Duodenal mucosa (tissue), 2 donors: ENCODE data around the gene BCAS3.

Experiments used
- H3K27ac ChIP-seq: one replicate; pipeline ENCODE4 v1.7.0; 2013; ENCODE audit warnings: low read depth, low read length
- H3K27me3 ChIP-seq, 2 donors: one replicate each; pipeline ENCODE4 v1.7.0; 2013; ENCODE audit warnings: low read length in 2 of 2, control low read depth in 1 of 2; ENCODE audit not compliant: insufficient read depth in 2 of 2, control insufficient read depth in 1 of 2
- H3K36me3 ChIP-seq, 2 donors: one replicate each; pipeline ENCODE4 v1.7.0; 2013; ENCODE audit warnings: low read length in 2 of 2, control low read depth in 1 of 2; ENCODE audit not compliant: insufficient read depth in 2 of 2, control insufficient read depth in 1 of 2
- H3K4me1 ChIP-seq, 2 donors: one replicate each; pipeline ENCODE4 v1.7.0; 2013; ENCODE audit warnings: low read length in 2 of 2, control low read depth in 1 of 2; ENCODE audit not compliant: insufficient read depth in 2 of 2, control insufficient read depth in 1 of 2
- H3K4me3 ChIP-seq, 2 donors: one replicate each; pipeline ENCODE4 v1.7.0; 2013; ENCODE audit warnings: low read length in 2 of 2, low read depth in 1 of 2
- H3K9ac ChIP-seq, 2 donors: one replicate each; pipeline ENCODE4 v1.7.0; 2013; ENCODE audit warnings: low read length in 2 of 2, low read depth in 1 of 2
- H3K9me3 ChIP-seq, 2 donors: one replicate each; pipeline ENCODE4 v1.7.0; 2013; ENCODE audit warnings: low read length in 2 of 2, control low read depth in 1 of 2; ENCODE audit not compliant: control insufficient read depth in 1 of 2

The BCAS3 gene

DNA sequence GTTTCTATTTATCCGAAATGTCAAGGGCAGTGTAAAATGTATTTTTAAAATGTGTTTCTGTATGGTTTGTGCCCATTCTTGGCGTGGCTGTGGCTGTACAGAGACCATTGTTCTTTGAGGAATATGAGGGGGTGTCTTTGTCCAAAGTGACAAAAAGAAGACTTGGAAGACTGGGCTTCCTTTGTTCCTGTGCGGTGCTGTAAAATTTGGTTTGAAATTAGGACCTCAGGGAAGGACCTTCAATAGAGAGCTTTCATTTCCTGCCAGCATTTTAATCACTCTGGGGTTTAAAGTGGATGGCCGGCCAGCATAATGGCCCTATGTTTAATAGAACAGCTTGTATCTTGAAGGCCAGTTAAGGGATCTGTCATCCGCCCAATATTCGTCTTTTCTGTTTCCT, 531.9 kb downstream of the BCAS3 start:
- no peaks in the 10 kb centered on the region for H3K9me3 ChIP-seq
- no peaks in the 10 kb centered on the region for H3K27me3 ChIP-seq
- H3K9ac ChIP-seq: no peak overlapping the region
- H3K4me3 ChIP-seq: no peak overlapping the region
- H3K4me1 ChIP-seq: peaks cover 0 to 9% of the 10 kb centered on the region in 2 donors
- no peak overlapping the region for H3K27ac ChIP-seq
- no peaks in the 10 kb centered on the region for H3K36me3 ChIP-seq

DNA sequence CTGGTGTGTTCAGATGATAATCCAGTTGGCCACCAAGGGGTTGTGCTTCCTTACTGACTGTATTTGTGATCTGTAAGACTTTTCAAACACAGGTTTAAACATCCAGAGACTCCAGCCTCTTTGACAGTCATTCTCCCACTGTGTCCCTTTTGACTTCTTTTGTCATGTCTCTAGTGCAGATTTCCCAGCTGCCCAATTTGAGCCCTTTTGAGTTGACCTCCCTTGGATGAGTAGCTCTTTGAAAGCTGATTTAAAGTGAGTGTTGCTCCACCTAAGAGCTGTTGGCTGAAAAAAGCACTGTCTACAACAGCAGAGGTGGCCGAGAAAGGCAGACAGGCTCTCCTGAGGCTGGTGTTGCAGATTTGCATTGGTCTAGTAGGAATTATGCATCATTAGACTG, 533.6 kb downstream of the BCAS3 start:
- Histone ChIP-seq H3K4me3 (no peak overlapping the region), H3K9me3 (no peaks in the 10 kb centered on the region), H3K27ac (no peak overlapping the region)

DNA sequence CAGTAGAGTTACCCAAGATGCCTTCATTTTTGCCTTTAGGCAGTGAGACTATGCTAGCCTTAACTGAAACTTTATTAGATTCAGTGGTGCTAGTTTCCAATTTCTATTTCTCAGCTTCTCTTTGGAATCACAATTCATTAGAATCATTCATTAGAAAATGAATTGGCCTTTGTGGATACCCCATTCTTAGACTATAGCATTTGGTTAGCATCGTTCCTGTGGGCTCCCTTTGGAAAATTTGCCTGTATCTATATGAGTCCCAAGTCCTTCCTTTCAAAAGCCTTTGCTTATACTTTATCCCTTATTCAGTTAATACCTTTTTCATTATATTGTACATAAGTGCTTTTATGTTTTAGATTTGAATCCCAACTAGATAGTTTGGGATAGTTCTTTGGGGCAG, 535.0 kb downstream of the BCAS3 start:
- H3K36me3 ChIP-seq: no peaks in the 10 kb centered on the region
- H3K27me3 ChIP-seq: no peaks in the 10 kb centered on the region
- H3K9ac ChIP-seq: no peak overlapping the region
- H3K27ac ChIP-seq: no peak overlapping the region
- no peaks in the 10 kb centered on the region for H3K9me3 ChIP-seq
- no peak overlapping the region for H3K4me3 ChIP-seq
- H3K4me1 ChIP-seq: peaks cover 0 to 9% of the 10 kb centered on the region in 2 donors

More for the DNA sequence above, 533.6 kb downstream of the BCAS3 start:
- H3K9ac ChIP-seq: no peak overlapping the region
- H3K36me3 ChIP-seq: no peaks in the 10 kb centered on the region
- peaks cover 0 to 9% of the 10 kb centered on the region in 2 donors for H3K4me1 ChIP-seq
- H3K27me3 ChIP-seq: no peaks in the 10 kb centered on the region

DNA sequence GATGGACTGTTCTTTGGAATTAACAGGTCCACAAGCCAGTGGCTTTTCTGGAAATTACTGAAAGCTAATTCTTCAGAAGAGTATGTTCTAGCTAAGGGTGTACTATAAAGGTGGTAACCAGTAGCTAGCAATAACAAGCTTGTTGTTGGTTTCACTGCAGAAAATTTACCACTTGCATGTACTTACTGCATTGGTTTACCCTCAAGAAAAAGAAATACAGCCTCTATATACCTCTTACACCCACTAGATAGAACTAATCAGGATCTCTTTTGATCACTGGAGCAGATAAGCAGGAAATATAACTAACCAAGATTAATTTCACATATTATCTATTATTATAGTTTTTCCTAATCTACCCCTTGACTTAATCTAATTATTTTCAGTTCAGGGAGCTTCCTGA, 537.1 kb downstream of the BCAS3 start:
- Histone ChIP-seq H3K4me3 (no peak overlapping the region), H3K36me3 (no peaks in the 10 kb centered on the region), H3K27ac (no peak overlapping the region), H3K27me3 (no peaks in the 10 kb centered on the region), H3K4me1 (peaks cover 0 to 7% of the 10 kb centered on the region in 2 donors), H3K9me3 (no peaks in the 10 kb centered on the region), H3K9ac (no peak overlapping the region)

DNA sequence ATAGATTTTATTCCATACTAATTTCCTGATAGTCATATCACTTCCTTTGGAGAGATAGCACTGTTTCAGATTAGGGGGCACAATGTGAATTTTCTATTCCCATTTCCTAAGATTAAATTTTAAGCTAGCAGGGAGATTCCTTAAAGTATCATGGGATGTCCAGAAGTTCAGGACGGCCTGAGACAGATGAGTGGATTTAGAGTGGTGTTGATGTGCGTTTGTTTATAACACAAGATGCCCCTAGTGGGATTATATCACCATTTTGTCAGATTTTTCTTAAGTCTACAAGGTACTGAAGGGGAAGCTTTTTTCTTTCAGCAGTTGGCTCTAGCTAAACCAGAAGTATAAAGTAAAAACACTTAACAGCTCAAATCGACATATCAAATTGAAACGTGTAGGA, 538.4 kb downstream of the BCAS3 start:
- no peak overlapping the region for H3K9ac ChIP-seq
- no peaks in the 10 kb centered on the region for H3K9me3 ChIP-seq
- no peaks in the 10 kb centered on the region for H3K27me3 ChIP-seq
- H3K36me3 ChIP-seq: no peaks in the 10 kb centered on the region
- H3K4me1 ChIP-seq: peaks cover 0 to 9% of the 10 kb centered on the region in 2 donors
- no peak overlapping the region for H3K27ac ChIP-seq
- H3K4me3 ChIP-seq: no peak overlapping the region

DNA sequence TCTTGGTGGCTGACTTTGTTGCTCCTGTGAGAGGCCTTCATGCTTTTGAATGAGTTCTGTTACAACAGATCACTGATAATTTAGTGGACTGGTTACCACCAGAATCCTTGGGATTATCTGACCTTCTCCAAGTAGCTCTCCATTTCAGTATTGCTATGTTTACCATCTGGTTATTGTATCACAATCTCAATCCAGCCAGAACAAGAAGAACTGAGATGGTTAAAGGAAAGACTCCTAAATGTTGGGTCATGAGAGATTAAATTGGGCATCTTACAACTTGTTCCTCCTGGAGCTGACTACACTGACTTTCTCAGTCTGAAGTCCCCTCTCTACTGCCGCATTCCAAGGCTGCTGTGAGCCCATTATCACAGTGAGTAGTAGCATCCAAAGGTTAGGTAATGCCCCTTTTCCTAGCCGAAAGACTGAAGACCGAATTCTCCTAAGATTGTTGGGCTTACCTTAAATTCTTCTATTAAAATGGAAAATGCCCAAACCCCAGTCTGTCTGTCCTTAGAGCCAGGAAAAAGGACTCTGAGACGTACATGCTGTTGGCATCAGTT, 540.3 kb downstream of the BCAS3 start:
- Histone ChIP-seq H3K9me3 (no peaks in the 10 kb centered on the region), H3K9ac (no peak overlapping the region), H3K4me3 (no peak overlapping the region), H3K4me1 (peaks cover 5 to 13% of the 10 kb centered on the region in 2 donors), H3K36me3 (no peaks in the 10 kb centered on the region), H3K27ac (peak overlapping the region; percentile 25), H3K27me3 (no peaks in the 10 kb centered on the region)

DNA sequence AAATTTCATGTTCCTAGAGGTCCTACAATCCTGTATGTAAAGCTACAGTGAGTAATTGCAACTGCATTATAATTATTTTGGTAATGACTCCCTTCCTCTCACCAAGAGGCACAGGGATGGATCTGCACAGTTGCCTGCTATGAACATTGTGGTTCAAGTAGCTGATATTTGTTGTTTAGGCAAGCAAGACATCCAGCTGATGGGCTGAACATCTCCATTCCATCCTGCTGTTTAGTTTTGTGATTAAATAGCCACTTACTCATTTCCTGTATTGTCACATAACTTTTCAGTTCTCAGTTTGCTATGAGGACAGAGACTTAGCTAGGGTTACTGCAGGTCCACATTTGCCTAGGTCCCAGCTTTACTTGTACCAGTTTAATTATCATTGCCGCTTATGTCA, 540.8 kb downstream of the BCAS3 start:
- Histone ChIP-seq H3K36me3 (no peaks in the 10 kb centered on the region), H3K9me3 (no peaks in the 10 kb centered on the region), H3K27me3 (no peaks in the 10 kb centered on the region), H3K27ac (peak overlapping the region; percentile 15), H3K4me1 (peaks cover 5 to 13% of the 10 kb centered on the region in 2 donors), H3K4me3 (no peak overlapping the region), H3K9ac (no peak overlapping the region)

DNA sequence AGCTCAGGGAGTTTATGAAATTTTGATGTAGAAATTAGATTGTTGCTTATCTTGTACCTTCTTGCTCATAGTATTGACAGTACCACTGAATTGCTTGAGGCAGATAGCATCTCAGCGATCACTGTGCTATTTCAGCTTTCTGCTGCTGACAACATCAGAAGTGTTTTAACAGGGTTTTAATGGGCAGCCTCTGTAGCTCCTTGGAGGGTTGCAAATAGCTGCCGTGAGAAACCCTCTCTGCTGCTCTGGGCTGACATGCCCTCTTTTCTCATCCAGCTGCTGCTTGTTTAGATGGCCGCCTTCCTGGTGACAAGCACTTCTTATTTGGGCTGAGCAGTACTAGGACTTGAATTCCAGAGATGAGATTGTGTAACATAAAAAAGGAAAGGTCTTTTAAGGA, 541.8 kb downstream of the BCAS3 start:
- Histone ChIP-seq H3K4me1 (peaks cover 5 to 13% of the 10 kb centered on the region in 2 donors), H3K4me3 (no peak overlapping the region), H3K36me3 (no peaks in the 10 kb centered on the region), H3K27ac (peak overlapping the region; percentile 13), H3K9me3 (no peaks in the 10 kb centered on the region), H3K9ac (no peak overlapping the region), H3K27me3 (no peaks in the 10 kb centered on the region)

DNA sequence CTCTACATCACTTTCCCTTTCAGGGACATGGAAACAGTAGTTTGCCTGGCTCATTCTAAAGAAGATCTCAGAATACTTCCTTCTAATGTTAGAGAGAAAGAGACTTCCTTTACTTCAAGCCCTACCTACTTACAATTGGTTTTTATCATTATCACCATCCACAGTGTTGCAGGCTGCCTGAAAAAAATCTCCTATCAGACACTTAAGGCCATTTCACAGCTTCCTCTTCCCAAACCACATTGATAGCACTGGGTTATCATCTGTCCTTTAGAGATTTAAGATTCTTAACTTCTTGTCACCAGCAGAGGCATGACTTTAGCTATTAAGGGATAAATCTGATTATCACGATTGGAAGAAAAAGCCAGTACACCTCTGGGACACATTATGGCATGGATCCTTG, 543.5 kb downstream of the BCAS3 start:
- no peaks in the 10 kb centered on the region for H3K9me3 ChIP-seq
- peaks cover 5 to 13% of the 10 kb centered on the region in 2 donors for H3K4me1 ChIP-seq
- H3K27me3 ChIP-seq: no peaks in the 10 kb centered on the region
- H3K9ac ChIP-seq: no peak overlapping the region
- no peak overlapping the region for H3K4me3 ChIP-seq
- no peaks in the 10 kb centered on the region for H3K36me3 ChIP-seq
- H3K27ac ChIP-seq: no peak overlapping the region

DNA sequence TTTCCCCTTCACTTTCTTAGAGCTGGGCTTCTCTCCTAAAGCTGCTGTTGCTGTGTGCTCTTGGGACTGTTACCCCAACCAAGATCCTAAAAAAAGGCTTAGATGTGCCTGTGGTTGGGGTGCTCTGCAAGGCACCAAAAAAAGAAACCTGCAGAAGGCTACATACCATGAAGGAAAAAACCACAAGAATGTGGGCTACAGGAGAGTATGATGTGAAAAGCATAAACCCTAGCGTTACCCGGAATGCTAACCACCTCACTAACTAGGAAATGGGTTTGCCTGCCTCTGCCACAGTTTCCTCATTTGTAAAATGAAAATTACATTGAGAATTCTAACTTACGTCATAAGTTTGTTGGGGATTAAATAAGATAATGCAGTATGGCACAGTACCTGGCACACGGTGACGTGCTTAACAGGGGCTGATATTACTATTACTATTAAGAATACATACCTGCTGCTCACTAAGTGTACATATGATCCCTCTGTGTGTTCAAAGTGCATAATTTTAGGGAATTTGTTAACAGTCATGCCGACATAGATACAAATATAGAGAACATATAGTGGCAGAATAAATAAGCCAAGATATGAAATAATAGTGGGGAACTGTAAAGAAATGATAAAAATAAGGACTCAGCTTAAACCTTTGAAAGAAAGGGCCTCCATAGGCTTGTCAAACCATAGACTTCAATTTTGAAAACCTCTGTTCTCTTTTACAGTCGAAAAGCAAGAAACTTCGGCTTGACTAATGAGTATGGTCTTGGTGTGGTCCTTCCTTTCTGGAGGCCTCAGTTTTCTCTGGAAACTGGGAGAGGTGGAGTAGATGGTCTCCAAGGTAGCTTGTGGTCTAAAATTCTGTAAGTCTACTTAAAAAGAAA, 544.2 kb downstream of the BCAS3 start:
- Histone ChIP-seq H3K4me1 (peaks cover 5 to 13% of the 10 kb centered on the region in 2 donors), H3K27me3 (no peaks in the 10 kb centered on the region), H3K9ac (no peak overlapping the region), H3K9me3 (no peaks in the 10 kb centered on the region), H3K36me3 (no peaks in the 10 kb centered on the region), H3K27ac (no peak overlapping the region), H3K4me3 (no peak overlapping the region)
